EL (cell line): ENCODE measurements around the gene TAF15.
A peak's percentile ranks its signal among the peaks of the same experiment; 100 is the strongest.

Source experiments
- DNase-seq: peaks from one replicate; pipeline ENCODE4 v3.0.0-alpha.2; 2016

The TAF15 gene

GRCh38 chr17:35825206-35825605 lies 15.9 kb downstream of the TAF15 start:
- no peak for DNase-seq

GRCh38 chr17:35841101-35841500 lies 31.8 kb downstream of the TAF15 start:
- no peak for DNase-seq

- peak; percentile 30 for DNase-seq
These were observed 32.2 kb downstream of the TAF15 start for GRCh38 chr17:35841505-35841904.

DNA sequence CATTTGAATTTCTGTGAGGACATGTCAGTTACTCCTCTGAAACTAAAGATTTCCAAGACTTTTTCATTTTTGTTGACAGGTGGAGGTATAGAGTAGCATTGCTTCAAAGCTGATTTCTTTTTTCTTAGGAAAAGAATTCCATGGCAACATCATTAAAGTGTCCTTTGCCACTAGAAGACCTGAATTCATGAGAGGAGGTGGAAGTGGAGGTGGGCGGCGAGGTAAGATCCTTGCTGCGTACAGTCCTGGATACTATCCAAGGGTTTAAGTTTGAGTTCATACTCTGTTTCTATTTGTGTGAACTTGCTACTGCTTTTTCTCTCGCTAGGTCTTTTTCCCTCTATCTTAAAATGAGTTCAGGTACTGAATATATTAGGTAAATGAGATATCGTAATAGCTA lies 33.0 kb downstream of the TAF15 start:
- DNase-seq = no peak

- no peak for DNase-seq
These were observed 34.4 kb downstream of the TAF15 start for GRCh38 chr17:35843698-35844097.

DNA sequence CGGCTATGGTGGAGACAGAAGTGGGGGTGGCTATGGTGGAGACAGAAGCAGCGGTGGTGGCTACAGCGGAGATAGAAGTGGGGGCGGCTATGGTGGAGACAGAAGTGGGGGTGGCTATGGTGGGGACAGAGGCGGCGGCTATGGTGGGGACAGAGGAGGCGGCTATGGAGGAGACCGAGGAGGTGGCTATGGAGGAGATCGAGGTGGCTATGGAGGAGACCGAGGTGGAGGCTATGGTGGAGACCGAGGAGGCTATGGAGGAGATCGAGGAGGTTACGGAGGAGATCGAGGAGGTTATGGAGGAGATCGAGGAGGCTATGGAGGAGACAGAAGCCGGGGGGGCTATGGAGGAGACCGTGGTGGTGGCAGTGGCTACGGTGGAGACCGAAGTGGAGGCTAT lies 35.3 kb downstream of the TAF15 start:
- DNase-seq = no peak

GRCh38 chr17:35846055-35846809 lies 36.9 kb downstream of the TAF15 start:
- no peak for DNase-seq

- no peak for DNase-seq
These were observed 37.7 kb downstream of the TAF15 start for GRCh38 chr17:35847006-35847405.

- no peak for DNase-seq
These were observed 38.5 kb downstream of the TAF15 start for GRCh38 chr17:35847633-35848373.

- DNase-seq = peak; percentile 70
These were observed 40.4 kb downstream of the TAF15 start for GRCh38 chr17:35849469-35850348.

DNA sequence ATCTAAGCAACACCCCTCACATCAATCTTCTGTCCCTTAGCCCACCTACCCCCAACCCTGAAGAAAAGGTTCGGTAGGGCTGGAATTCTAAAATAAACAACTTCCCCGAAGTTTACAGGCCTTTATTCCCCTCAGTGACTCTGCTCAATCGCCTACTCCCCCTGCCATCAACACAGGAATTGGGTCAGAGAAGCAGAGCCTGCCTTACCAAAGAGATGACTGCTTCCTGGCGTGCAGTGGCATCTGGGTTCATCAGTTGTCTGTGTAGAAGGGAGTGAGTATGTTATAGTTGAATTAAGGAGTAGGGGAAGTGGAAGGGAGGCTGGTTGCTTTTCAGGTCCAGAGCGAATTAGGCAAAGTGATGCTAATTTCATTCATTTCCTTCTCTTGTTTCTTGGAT lies 46.7 kb downstream of the TAF15 start:
- no peak for DNase-seq

DNA sequence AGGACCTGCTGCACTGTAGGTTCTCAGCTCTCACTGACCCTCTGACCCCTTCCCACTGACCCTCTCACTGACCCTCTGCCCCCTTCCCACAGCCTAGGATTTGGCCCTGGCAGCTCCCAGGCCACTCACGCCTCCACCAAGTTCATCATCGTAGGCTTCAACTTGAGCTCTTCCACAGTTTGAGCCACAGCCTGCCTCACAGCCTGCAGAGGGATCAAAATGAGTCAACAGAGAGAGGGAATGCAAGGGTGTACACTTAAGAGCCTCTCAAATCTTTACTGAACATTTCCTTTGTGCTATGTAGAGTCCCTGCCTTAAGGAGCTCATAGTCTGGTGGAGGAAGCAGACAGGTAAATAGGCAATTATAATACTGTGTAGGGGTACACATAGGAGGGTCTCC lies 47.3 kb downstream of the TAF15 start:
- no peak for DNase-seq

GRCh38 chr17:35864853-35865252 lies 55.6 kb downstream of the TAF15 start:
- no peak for DNase-seq

GRCh38 chr17:35865412-35866340 lies 56.4 kb downstream of the TAF15 start:
- DNase-seq = peak; percentile 53

DNA sequence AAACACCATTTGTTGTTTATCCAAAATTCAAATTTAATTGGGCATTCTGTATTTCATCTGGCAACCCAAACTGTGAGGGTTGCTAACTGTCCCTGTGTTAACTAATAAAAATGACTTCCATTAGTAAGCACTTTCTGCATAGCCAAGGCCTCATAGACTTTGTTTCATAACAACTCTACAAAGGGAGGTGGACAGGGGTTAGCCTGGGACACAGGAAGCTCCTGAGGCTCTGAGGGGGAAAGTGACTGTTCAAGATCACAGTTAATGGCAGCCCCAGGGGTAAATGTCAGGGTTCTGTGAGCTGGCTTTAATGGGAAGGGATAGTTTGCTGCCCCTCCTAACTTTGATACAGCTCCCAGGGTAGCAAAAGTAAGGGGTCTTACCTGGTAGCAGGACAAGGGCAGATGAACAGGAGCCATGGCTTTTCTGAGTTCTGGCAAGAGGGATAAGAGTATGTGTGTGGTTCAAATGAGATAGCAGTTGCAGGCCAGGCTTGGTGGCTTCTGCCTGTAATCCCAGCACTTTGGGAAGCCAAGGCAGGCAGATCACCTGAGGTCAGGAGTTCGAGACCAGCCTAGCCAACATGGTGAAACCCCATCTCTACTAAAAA lies 57.2 kb downstream of the TAF15 start:
- DNase-seq = peak; percentile 23

GRCh38 chr17:35867574-35867973 lies 58.3 kb downstream of the TAF15 start:
- DNase-seq = no peak

- DNase-seq = no peak
These were observed 59.5 kb downstream of the TAF15 start, which contains the start of gene HEATR9 for GRCh38 chr17:35868737-35869136. TSS of gene HEATR9 (minus strand) at chr17:35868891. CDS start at chr17:35868742, 149 bp downstream.

GRCh38 chr17:35870906-35871819 lies 61.9 kb downstream of the TAF15 start:
- no peak for DNase-seq

GRCh38 chr17:35872196-35872980 lies 63.1 kb downstream of the TAF15 start:
- no peak for DNase-seq
